GM19468 (cell line): ENCODE measurements around the gene RABGGTA.
"Not testable (repeated sequence)": the region's sequence is repeated elsewhere in the genome, so short reads cannot be mapped to it uniquely, and the experiment has no call there.

Source experiments
- ATAC-seq: cut with Tn5 transposase; IDR thresholded peaks from one replicate; pipeline ENCODE4 v1.9.1; 2021; ENCODE audit warnings: mild to moderate bottlenecking, moderate library complexity, moderate number of reproducible peaks; ENCODE audit not compliant: unreplicated experiment; ENCODE audit errors: extremely low read depth

Gene RABGGTA

DNA sequence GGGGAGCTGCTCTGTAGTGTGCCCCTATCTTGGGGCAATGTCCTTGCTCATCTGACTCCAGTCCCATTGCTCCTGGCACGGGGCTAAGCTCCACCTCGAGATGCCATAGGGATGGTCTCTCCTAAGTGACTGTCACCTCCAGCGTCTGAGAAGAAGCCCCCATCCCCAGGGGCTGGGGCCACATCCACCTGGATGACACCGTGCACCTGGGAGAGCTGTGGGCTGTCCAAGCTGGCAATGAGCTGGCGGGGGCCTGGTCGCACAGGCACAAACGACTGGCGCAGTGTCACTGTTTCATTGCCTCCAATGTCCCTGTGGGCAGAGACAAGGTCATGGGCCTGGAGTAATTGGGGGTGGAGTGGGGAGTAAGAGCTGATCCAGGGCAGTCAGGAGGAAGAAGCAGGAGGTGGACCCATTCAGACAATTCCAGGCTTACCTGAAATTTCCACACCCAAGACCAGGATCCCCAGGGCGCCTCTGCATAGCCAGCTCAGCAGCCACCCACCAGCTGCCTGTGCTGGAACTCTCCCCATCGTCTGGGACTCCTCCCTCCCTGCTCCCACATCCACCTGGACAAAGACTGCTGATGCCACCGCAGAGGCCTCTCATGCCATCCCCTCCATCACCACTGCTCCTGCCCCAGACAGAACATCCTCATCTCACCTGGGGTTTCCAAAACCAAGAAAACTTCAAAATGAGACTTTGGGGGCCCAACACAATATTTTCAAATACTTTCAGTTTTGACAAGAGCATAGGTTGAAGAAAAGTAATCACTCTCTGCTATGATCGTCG, 22.0 kb downstream of the RABGGTA start:
- ATAC-seq: no peak

DNA sequence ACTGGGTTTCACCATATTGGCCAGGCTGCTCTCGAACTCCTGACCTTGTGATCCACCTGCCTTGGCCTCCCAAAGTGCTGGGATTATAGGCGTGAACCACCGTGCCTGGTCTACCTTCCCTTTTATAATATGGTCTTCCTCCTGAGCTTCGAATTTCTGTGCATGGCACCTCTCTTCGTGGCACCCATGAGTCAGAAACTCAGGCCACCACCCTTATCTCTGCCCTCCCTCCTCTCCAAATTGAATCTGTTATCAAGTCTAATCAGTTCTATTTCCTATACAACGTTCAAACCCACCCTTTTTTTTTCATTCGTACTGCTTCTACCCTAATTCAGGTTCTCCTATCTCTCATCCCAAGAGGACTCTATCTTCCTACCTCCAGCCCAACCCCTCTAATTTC, 24.0 kb downstream of the RABGGTA start:
- no peak for ATAC-seq

DNA sequence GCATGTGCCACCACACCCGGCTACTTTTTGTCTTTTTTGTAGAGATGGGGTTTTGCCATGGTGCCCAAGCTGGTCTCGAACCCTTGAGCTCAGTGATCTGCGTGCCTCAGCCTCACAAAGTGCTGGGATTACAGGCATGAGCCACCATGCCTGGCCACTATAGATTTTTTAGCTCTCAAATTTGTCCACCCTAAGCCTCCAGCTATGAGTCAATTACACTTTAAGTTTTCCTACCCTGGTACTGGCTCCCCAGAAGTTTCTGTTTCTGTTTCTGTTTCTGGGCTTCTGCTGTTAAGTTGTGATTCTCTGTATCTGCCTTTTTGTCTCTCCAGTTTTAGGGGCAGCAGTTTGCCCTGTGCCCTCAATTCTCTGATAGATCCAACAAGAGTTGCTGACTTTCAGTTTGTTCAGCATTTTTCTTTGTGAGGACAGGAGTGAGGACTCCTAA, 24.6 kb downstream of the RABGGTA start:
- ATAC-seq: no peak

DNA sequence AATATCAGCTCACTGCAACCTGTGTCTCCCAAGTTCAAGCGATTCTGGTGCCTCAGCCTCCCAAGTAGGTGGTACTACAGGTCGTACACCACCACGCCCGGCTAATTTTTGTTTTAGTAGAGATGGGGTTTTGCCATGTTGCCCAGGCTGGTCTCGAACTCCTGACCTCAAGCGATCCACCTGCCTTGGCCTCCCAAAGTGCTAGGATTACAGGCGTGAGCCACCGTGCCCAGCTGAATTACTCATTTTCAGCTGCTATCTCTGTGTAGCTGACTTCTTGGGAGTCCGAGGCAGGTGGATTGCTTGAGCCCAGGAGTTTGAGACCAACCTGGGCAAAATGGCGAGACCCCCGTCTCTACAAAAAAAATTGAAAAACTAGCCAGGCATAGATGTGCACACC, 26.0 kb downstream of the RABGGTA start:
- ATAC-seq: not testable (repeated sequence)

DNA sequence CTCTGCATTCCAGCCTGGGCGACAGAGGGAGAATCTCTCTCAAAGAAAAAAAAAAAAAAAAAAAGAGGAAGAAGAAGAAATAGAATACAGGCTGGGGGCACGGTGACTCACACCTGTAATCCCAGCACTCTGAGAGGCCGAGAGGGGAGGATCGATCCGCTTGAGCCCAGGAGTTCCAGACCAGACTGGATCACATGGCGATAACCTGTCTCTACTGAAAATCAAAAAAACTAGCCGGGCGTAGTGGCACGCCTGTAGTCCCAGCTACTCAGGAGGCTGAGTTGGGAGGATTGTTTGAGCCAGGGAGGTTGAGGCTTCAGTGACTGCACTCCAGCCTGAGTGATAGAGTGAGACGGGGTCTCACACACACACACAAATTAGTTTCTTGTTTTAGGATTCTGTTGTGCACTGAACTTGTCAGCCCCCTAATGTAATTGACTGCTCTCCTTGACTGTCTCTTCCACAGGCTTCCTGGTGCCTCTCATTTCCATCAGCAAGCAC, 28.0 kb downstream of the RABGGTA start:
- no peak for ATAC-seq

DNA sequence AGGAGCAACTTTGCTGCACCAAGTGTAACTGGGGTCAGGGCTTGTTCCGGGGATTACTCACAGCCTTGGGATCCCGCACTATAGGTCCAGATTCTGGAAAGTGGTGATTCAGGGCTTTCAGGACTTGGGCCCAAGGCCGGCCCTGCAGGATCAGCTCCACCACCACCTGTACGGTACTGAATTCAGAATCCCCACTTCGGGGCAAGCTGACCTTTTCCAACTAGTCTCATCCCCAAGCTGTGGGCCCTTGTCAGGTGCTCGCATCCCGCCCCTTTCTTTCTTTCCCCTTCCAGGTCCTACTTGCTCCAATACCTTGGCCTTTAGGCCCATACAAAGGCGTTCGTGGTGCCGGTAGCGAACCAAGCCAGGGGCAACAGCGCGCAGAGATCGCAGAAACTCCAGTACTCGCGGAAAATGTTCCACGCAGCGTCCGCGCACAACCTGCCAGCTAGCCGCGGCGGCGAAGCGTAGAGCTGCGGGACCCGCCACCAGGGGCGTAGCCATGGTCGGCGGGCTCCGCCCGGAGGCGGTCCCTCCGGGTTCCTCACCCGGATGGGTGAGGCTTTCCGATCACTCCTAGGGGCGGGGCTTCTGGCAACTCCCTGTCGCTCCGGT, 29.5 kb downstream of the RABGGTA start:
- peak; percentile 70 for ATAC-seq

DNA sequence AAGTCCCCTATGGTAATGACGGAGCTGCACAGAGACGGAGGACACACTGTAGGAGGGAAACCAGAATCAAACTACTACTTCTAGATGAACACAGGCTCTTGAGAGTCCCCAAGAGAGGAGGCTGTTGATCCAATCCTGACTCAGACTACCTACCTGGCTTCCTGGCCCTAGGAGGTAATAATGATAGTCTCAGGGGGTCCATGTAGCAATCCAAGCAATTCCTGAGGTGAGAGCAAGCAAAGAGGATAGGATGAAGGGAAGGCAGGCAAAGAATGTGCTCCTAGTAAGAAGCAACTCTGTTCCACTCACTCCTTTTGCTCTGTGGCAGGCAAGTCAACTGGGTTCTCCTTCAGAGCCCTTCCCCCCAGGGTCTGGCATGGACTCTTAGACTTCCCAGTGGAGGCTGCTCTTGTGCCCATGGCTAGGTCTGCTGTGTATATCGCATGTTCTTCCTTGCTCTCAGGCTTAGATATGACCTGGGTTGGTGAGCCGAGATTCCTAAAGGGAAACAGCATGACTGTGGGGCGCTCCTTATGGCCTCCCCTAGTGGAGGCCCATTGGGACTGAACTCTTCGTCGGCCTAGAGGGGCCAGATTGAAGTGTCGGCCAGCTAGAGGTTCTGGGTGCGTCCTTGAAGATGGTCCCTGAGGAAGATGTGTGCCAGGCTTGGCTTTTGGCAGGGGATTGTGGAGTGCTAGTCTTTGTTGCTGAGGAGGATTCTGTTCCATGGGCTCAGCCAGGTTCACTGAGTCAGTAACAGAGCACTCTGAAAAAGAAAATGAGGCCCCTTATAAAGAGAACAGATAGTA, 31.1 kb downstream of the RABGGTA start:
- no peak for ATAC-seq

DNA sequence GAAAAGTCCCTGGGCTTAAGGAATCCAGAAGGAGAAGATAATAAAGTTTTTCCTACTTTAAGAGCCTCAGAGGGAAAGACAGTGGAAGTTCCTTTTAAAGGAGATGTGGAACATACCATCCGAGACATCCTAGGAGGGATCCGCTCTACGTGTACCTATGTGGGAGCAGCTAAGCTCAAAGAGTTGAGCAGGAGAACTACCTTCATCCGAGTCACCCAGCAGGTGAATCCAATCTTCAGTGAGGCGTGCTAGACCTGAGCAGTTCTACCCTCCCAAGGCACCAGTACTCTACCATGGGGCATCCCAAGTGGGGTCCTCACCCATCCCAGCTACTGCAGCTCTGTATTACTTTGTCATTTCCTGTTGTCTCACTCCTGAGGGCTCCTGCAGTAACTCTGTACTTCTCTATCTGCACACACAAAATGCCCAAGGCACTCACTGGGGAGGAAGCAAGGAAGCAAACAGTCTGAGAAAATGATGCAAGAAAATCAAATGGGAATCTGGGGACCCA, 32.8 kb downstream of the RABGGTA start:
- ATAC-seq: no peak

DNA sequence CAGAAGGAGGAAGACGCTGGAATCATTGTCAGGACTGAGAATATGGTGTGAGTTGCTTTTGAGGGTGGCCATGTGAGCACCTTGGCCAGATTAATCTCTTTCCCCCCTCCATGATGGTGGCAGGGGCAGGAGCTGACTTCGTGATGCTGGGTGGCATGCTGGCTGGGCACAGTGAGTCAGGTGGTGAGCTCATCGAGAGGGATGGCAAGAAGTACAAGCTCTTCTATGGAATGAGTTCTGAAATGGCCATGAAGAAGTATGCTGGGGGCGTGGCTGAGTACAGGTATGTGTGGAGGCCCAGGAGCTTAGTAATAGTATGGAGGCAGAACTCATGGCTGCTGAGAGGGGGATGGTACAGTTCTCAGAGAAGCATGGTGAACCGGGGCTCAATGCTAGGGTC, 33.3 kb downstream of the RABGGTA start:
- no peak for ATAC-seq

DNA sequence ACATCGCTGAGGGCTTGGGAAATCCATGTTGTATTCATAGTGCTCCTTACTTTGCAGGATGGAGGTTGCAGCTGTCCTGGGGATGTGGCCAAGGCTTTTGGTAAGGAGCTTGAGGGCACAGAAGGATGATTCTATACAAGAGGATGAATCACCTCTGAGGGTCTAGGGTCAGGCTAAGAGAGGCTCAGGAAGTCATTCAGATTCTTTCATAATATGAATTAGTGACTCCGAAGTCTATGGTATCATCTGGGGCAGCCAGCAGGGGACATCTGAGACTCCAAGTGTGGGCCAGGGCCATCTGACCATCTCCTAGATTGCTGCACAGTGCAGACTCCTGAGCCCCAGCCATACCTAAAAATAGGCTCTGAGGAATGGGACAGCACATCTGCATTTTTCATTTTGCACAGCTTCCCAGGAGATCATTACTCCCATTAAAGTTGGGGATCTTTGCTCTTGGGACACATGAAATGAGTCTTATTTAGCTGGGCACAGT, 33.9 kb downstream of the RABGGTA start:
- no peak for ATAC-seq

DNA sequence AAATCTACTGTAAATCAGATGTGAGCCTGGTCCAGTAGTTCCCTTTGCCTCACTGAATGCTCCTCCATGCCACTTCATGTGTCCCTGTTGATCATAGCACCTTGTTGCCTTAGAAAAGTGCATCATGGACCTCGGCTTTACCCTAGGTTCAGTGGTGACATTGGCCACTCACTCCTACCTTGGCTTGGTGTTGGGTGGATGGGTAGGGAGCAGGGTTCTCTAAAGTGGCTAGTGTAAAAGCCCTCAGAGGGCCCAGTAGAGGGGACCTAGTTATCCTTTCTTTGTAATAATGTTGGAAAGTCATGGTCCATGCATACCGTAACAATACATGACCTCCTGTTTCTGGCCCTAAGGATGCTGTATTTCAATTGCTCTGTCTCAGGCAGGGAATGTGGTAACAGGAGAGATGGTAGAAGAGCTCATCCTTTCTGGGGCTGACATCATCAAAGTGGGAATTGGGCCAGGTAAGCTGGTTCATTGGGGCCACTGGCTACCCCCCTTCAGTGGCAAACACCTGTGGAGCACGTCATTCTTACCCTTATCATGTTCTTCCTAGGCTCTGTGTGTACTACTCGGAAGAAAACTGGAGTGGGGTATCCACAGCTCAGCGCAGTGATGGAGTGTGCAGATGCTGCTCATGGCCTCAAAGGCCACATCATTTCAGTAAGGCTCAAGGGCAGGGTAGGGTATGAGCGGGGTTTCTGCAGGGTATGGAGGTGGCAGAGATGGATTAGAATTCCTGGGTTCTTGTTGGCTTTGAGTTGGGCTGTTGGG, 34.5 kb downstream of the RABGGTA start:
- ATAC-seq: no peak

DNA sequence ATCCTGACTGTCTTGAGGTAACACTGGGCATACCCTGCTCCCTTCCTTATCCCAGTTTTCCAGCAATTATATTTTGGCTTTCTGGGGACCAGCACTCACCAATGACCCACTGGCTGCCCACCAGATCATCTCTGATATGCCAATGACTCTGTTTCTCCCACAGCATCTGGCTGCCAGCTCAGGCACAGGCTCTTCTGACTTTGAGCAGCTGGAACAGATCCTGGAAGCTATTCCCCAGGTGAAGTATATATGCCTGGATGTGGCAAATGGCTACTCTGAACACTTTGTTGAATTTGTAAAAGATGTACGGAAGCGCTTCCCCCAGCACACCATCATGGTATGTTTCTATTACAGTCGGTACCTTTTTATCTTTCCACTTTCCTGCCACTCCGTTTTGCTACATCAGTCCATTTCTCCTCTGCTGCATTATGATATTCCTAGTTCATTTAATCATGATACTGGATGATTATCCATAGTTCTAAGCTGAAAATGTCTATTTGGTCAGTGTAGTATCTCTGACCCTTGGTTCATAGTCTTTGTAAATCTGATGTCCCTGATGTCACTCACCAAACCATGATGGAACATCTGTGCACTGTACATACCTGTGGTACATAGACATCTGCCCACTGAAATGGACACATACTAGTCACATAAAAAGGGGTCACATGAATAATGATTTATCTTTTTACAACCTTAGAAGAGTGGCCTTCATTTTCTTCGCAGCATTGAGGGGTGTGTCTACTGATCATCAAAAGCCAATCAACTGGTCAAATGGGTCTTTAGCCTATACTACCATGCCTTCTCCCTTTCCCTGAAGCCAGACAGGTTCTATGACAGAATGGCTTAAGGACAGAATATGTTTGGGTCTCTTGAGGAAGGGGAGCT, 35.4 kb downstream of the RABGGTA start:
- no peak for ATAC-seq

DNA sequence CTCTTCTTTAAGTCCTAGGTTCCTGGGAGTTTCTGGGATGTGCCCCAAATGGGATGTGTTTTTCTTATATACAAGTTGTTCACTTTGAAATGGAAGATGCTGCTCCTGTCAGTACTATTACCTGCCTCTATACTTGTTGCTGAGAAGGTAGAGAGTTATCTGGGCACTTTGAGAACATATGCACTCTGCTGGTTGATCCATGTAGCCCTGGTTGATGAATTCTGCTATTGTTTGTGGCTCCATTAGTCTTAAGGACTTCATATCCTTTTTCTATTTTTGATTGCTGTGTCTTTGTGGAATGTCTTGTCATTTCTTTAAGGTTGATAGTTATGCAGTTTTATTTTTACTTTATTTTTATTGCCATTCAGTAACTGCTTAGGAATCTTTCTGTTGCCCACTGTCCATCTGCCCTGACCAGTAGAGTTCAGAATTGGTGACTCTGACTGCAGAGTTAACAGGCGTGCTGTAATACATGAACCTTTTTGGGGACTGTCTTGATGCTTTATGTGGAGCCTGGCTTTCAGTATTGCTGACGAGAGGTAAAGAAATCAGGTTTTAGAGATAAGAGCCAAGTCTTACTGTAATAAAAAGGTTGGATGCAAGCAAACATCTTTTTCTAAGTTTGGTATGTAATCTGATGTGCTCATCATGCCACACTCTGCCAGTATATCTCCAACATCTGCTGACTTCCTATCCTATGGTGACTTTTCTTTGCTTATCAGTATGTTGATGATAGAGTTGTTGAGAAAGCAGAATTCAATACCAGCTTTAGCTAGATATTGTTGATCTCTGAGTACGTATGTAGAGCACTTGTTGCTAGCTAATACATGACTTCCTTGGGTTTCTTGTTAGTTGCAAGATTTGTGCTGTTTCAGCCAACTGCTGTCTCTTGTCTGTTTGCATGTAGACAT, 37.0 kb downstream of the RABGGTA start:
- no peak for ATAC-seq

DNA sequence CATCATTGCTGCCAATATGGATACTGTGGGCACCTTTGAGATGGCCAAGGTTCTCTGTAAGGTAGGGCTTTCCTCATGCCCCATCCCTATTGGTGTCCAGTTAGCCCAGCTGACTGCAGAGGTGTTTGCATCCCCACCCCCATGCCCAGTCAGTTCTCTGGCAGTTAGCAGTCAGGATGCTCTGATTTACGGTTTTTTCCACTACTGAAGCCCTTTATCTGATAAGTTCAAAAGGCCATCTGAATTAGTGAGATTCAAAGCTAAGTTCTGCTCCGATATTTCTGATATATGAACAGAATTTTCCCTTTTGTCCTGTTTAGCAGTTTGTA, 37.9 kb downstream of the RABGGTA start:
- no peak for ATAC-seq

DNA sequence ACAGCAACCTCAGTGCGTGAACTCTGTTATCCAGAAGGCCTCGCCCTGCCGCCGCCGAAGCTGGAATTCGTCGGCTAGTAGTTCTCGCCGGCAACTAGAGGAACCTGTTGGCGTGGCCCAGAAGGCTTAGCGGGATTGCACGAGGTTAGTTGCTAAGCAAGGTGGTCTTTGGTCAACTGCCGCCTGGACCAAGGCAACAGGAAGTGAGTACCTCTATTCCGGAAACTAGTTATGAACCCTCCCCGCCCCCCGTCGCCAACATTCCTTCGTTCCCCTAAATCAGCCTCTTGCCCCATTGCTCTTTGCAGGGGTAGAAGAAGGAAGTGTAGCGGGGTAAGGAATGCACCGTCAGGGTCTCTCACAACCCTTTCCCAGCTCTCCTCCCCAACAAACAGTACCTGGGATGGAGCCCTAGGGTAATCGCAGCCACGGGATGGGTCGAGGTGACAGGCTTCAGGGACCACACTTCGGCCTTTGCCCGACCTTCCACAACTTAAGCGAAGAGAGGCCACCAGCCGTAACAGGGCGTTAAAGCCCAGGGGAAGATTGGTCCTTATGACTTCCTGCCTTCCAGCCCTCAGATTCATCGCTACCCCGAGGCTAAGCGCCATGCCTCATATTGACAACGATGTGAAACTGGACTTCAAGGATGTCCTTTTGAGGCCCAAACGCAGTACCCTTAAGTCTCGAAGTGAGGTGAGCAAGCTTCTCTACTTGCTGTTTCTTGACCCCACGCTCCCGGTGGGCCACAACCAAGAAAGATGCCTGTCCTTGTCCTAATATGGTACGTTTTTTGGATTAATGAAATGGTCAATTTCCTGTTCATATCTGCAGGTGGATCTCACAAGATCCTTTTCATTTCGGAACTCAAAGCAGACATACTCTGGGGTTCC, 38.5 kb downstream of the RABGGTA start, which contains the start of gene GMPR2:
TSS of gene GMPR2 (plus strand) at position 285 of the 893 bp plus-strand sequence. CDS start at position 610, 325 bp downstream.
- ATAC-seq: peak; percentile 19

DNA sequence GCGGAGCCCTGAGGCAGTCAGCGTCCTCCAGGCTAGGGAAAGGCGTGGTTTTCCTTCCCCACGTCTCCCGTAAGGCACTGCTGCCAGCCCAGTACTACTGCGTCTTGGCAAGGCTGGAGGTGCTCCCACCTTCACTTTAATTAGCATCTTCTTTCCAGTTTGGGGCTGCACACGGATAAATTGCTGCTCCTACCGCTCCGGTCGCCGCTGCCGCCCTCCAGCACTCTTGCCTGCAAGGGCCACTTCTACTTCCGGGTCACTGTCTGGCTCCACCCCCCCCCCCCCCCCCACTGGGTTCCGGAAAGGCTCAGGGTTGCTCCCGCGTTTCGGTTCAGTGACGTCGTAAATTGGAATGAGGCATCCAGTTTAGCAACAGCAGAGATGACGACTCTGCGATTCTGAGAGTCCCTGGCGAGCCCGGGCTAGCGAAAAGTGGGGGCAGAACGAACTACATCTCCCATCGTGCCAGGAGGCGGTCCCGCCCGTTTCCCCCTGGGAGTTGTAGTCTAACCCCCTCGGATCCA, 39.2 kb downstream of the RABGGTA start, which contains the start of gene NEDD8:
TSS of gene NEDD8 (minus strand) at position 247 of the 524 bp plus-strand sequence. CDS start at position 147, 100 bp downstream.
- ATAC-seq: peak; percentile 82
